Activated naive CD8-positive, alpha-beta T cell treated with anti-CD3 and anti-CD28 coated beads for 36 hours (primary cell): Measurements from ENCODE around the gene CLNK. TPM values are rescaled to one million over a fixed set of nuclear protein-coding genes. Genes with fewer than 3 reads are reported as not detected.

Experiments
- DNase-seq: peaks from one replicate; pipeline ENCODE4 v3.0.0; 2021
- H3K27ac Mint-ChIP-seq: one replicate; pipeline ENCODE4 v1.8.0; 2022; ENCODE audit warnings: mild to moderate bottlenecking, moderate library complexity, mixed read lengths
- H3K27me3 Mint-ChIP-seq: one replicate; pipeline ENCODE4 v1.8.0; 2022; ENCODE audit warnings: mild to moderate bottlenecking, mixed read lengths
- H3K36me3 Mint-ChIP-seq: one replicate; pipeline ENCODE4 v1.8.0; 2021; ENCODE audit warnings: mild to moderate bottlenecking, mixed read lengths
- H3K4me1 Mint-ChIP-seq: one replicate; pipeline ENCODE4 v1.8.0; 2021; ENCODE audit warnings: mixed read lengths
- H3K4me3 Mint-ChIP-seq: one replicate; pipeline ENCODE4 v1.8.0; 2022; ENCODE audit warnings: mild to moderate bottlenecking, moderate library complexity, mixed read lengths
- H3K9me3 Mint-ChIP-seq: one replicate; pipeline ENCODE4 v1.8.0; 2022; ENCODE audit warnings: mixed read lengths
- total RNA-seq, 2 experiments: library from RNA; stranded (reverse); gene quantifications; one replicate each; pipeline ENCODE4 v1.2.3, GENCODE V29; 2021

The CLNK gene
- total RNA-seq, 2 experiments from 2014 or later, result 0.32 to 0.35 TPM

DNA sequence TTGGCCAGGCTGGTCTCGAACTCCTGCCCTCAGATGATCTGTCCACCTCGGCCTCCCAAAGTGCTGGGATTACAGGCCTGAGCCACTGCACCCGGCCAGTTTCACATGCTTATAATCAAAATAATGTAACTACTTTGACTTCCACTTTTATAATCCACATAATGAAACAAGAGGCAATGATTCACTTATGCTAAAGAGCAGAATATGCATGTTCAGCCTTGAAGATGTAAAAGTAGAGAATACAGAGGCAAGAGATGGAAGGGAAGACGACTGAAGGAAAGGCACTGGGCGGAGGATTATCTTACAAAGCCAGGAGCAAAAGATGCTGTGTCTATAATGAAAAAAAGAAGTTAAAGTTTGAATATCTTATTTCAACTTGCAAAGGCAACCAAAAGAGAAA, 214.1 kb downstream of the CLNK start:
- Mint-ChIP-seq H3K27me3 (peaks cover 10% of the 10 kb centered on the region), H3K4me3 (no peak overlapping the region), H3K9me3 (no peaks in the 10 kb centered on the region), H3K4me1 (no peaks in the 10 kb centered on the region), H3K27ac (no peak overlapping the region), H3K36me3 (no peaks in the 10 kb centered on the region)
- no peak for DNase-seq

DNA sequence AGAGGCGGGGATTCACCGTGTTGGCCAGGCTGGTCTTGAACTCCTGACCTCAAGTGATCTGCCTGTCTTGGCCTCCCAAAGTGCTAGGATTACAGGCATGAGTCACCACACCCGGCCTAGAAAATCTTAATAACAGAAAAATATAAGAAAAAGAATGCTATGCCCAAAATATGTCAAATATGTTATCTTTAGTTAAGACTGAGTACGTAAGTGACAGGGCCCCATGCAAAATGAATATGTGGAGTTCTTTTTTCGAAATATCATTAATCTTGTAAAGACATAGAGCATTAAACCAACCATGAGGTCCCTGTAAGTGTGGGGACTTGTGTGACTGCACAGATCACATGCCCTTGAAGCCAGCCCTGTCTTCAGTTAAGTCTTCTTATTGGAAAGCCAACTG, 218.4 kb downstream of the CLNK start:
- no peak for DNase-seq
- Mint-ChIP-seq H3K4me3 (no peak overlapping the region), H3K27me3 (peaks cover 39% of the 10 kb centered on the region), H3K9me3 (no peaks in the 10 kb centered on the region), H3K4me1 (peaks cover 2% of the 10 kb centered on the region), H3K36me3 (no peaks in the 10 kb centered on the region), H3K27ac (no peak overlapping the region)

DNA sequence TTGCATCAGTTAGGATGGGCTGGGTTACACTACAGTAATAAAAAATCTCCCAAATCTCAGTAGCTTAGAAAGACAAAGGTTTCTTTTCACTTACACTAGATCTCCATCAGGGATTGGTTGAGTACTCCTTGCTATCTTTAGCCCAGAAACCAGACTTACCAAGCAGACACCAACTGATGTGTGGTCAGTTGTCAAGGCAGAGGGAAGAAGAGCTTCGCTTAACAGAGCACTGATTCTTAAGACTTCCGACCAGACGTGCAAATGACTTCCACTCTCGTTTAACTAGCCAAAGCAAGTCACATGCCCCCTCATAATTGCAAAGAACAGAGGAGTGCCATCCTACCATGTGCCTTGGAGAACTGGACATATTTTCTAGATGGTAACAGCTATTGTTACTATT, 221.7 kb downstream of the CLNK start:
- no peaks in the 10 kb centered on the region for H3K9me3 Mint-ChIP-seq
- peaks cover 42% of the 10 kb centered on the region for H3K27me3 Mint-ChIP-seq
- no peak overlapping the region for H3K27ac Mint-ChIP-seq
- H3K36me3 Mint-ChIP-seq, result peaks cover 10% of the 10 kb centered on the region
- peaks cover 8% of the 10 kb centered on the region for H3K4me1 Mint-ChIP-seq
- no peak for DNase-seq
- no peak overlapping the region for H3K4me3 Mint-ChIP-seq

DNA sequence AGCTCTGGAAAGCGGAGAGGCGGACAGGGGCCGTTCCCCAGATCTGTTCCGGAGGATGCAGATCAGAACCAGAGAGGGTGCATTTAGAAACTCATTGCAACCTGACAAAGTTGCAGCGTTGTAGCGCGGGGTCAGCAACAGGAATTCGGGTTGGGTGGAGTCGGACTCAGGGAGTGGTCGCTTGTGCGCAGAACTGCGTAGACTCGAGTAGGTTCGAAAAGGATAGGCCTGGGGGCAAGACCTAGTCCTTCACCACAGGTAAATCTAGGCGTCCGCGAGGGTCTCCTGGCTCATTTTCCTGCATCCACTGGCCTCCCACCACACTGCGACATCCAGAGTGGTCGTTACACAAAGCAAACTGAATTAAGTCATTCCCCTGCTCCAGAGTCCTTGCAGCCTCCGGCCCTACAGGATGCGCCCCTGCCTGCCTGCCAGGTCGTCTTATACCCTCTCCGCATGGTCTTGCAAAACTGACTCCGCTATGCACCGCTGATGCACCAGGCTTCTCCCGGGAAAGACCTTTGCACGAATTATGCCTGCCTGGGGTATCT, 222.6 kb downstream of the CLNK start:
- Mint-ChIP-seq H3K36me3 (peaks cover 12% of the 10 kb centered on the region), H3K4me3 (peak overlapping the region; percentile 78), H3K27ac (no peak overlapping the region), H3K4me1 (peaks cover 10% of the 10 kb centered on the region), H3K27me3 (peaks cover 35% of the 10 kb centered on the region), H3K9me3 (no peaks in the 10 kb centered on the region)
- DNase-seq, result no peak

DNA sequence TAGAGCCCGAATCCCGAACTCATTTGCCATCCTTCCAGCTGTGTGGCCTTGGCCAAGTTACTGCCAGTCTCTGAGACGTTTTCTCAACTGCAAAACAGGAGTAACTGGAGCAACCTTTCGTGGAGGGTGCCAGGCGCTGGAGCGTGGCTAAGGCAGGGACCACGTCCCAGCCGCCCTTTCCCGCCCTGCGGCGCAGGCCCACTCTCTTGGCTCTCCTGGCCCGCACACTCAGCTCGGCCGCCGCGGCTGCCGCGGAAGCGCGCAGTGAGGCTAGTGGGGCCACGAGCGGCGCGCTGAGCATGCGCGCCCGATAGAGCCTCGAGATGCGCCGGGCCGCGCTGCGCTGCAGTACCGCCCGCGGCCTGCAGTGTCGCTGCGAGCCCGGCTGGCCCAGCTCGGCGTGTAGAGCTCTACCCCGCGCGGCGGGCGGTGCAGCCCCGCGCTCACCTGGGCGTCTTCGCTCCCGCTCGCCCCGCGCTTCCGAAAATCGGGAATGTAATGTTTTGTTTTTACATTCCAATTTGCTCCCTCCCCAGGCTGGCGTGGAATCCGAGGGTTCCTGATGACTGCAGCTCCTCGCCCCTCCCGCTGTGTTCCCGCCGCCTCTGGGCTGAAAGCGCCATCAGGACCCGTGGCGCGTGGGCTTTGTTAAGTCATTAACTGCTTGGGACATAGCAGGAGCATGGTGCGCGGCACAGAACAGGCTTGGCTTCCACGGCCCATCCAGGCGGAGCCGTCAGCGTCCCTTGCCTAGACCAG, 223.3 kb downstream of the CLNK start:
- peak overlapping the region; percentile 78 for H3K4me3 Mint-ChIP-seq
- H3K36me3 Mint-ChIP-seq, result peaks cover 16% of the 10 kb centered on the region
- peaks cover 34% of the 10 kb centered on the region for H3K27me3 Mint-ChIP-seq
- peak overlapping the region; percentile 61 for H3K27ac Mint-ChIP-seq
- DNase-seq, result peak; percentile 87
- H3K4me1 Mint-ChIP-seq, result peaks cover 11% of the 10 kb centered on the region
- H3K9me3 Mint-ChIP-seq, result no peaks in the 10 kb centered on the region

DNA sequence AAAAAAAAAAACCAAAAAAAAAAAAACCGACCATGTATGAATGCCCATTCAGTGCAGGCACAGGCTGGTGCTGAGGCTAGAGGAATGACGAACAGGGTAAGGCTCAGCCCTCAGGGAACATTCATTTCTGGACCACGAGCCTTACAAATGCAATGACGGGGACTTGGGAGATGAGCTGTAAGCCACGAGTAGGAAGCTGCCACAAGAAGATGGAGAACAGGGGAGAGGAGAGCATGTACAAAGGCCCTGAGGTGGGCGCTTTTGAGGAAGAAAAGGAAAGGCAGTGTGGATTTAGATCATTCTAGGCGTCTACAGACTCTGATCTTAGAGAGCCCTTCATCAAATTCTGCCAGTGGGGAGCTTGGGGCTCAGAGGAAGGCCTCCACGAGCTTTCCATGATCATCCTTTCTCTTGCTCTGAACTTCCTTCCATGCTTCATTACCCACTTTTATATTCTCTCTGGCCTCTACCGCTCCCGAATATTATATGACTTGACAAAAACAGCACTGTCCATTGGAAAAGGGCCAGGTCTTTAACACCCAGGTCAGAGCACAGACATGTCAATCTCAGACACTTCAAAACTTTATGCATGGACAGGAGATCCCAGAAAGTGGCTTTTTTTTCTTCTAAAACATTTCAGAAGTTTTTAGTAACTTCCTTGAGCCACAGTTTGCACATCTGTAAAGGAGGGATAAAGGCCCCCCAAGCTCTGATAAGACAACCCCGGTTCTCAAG, 224.1 kb downstream of the CLNK start:
- DNase-seq, result no peak
- no peak overlapping the region for H3K27ac Mint-ChIP-seq
- peaks cover 34% of the 10 kb centered on the region for H3K27me3 Mint-ChIP-seq
- H3K36me3 Mint-ChIP-seq, result peaks cover 18% of the 10 kb centered on the region
- H3K4me3 Mint-ChIP-seq, result peak overlapping the region; percentile 57
- peaks cover 15% of the 10 kb centered on the region for H3K4me1 Mint-ChIP-seq
- no peaks in the 10 kb centered on the region for H3K9me3 Mint-ChIP-seq

DNA sequence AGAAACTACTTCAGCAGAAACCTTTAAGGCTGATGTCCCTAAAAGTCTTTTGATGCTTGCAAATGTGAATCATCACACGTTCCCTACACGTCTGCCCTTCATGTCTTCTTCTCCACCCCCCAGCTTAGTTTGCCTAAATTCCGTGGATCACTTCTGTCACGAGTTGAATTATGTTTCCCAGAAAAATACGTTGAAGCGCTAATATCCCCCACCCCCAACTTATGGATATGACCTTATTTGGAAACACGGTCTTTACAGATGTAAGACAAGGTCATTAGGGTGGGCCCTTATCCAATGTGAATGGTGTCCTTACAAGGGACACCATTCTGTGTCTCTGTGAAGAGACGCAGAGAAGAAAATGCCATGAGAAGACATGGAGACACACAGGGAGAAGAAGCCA, 225.3 kb downstream of the CLNK start:
- Mint-ChIP-seq H3K4me1 (peaks cover 20% of the 10 kb centered on the region), H3K4me3 (no peak overlapping the region), H3K27ac (no peak overlapping the region), H3K9me3 (no peaks in the 10 kb centered on the region), H3K36me3 (peaks cover 28% of the 10 kb centered on the region), H3K27me3 (peaks cover 26% of the 10 kb centered on the region)
- DNase-seq, result no peak

DNA sequence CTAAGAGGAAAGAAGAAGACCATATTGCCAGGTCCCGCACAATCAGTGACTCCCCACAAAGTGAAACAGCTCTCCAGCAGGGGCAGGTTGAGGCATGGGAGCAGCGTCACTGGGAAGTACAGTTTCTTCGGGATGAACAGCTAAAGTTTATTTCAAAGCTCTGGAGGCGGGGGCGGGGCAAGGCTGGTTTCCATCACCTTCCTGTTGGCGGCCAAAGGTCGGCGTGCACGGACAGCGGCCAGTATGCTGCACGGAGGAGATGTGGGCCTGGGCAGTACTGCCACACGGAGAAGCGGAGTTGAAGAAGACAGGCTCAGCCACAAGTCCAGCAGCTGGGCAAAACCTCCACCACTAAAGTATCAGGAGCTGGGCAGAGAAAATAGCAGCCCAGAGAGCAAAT, 226.4 kb downstream of the CLNK start:
- Mint-ChIP-seq H3K9me3 (peaks cover under 1% of the 10 kb centered on the region), H3K27me3 (peaks cover 21% of the 10 kb centered on the region), H3K4me1 (peaks cover 23% of the 10 kb centered on the region), H3K4me3 (no peak overlapping the region), H3K27ac (no peak overlapping the region), H3K36me3 (peaks cover 39% of the 10 kb centered on the region)
- no peak for DNase-seq

DNA sequence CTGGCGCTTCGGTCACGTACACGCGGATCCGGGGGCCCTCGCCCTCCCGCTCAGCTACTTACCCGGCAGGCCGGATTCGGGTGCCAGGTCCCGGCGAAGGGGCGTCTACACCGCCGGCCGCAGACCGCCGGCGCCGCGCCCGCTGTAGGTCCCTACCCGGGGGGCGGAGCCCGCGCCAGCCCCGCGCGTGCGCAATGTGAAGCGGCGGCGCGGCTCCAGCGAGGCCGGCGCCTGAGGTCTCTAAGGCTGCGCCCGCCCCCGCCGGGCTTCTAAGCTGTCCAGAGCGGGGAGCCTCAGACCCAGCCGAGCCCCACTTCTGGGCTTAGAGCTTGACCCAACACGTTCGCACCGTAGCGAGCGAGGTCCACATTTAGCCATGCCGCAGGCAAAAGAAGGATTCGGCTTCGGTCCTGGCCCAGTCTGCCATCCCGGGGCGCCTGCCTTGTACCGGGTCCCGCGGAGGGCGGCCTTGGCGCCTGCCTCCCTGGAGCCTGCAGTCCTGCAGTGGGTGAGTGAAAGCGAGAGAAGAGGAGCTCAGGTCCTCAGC, 227.2 kb downstream of the CLNK start, which contains the start of gene ZNF518B:
TSS of gene ZNF518B (minus strand) at position 172 of the 547 bp plus-strand sequence. CDS start 11,098 bp downstream, outside the sequence.
- Mint-ChIP-seq H3K36me3 (peaks cover 47% of the 10 kb centered on the region), H3K4me1 (peaks cover 25% of the 10 kb centered on the region), H3K4me3 (peak within 1 kb of the TSS; percentile 93), H3K9me3 (peaks cover 4% of the 10 kb centered on the region), H3K27me3 (peaks cover 14% of the 10 kb centered on the region), H3K27ac (peak within 1 kb of the TSS; percentile 90)
- DNase-seq, result peak; percentile 87

DNA sequence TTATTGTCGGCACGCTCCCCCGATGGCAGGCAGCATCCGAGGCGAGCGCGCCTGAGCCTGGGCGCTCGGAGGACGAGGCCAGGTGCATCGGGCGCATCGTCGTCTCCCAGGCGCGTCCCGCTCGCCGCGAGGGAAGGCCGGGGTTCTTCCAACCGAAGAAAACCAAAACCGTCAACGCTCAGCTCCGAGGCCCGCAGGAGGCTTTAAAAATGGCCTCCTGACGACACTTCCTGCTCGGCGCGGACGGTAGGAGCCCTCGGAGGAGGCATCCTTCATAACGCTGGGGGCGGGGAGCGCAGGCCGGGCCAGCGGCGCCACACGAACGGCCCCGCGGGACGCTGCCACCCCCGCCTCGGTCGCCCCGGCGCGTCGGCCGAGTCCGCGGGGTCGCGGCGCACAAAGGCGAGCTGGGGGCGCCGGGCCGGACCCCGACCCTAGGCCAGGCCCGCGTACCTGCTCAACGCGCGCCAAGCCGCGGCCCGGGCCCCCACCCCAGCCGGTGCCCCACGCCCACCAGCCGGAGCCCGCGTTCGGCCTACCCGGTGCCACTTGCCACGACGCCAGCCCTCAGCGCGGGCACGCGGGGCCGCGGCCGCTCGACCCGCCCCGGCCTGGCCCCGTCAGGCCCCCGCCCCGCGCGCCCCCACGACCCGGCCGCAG, 227.8 kb downstream of the CLNK start:
- H3K4me3 Mint-ChIP-seq, result peak overlapping the region; percentile 93
- H3K27me3 Mint-ChIP-seq, result peaks cover 8% of the 10 kb centered on the region
- H3K9me3 Mint-ChIP-seq, result peaks cover 5% of the 10 kb centered on the region
- H3K27ac Mint-ChIP-seq, result peak overlapping the region; percentile 90
- DNase-seq, result peak; percentile 75
- H3K36me3 Mint-ChIP-seq, result peaks cover 53% of the 10 kb centered on the region
- peaks cover 25% of the 10 kb centered on the region for H3K4me1 Mint-ChIP-seq

DNA sequence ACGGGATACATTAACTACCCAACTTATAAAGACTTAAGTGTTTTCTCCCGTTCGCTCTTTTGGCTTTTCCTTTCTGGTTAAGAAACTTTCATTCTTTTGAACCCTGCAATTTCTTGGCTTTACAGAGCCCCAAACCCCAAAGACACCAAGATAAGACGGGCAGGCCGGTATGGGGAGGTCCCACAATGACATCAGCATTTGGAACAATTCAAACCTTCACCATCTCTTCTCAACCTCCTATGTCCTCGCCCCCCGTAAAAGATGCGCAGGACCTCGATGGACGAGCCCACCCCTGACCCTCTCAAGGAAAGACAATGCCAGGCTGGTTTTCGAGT, 228.3 kb downstream of the CLNK start:
- no peak for DNase-seq
- Mint-ChIP-seq H3K4me1 (peaks cover 23% of the 10 kb centered on the region), H3K9me3 (peaks cover 6% of the 10 kb centered on the region)

DNA sequence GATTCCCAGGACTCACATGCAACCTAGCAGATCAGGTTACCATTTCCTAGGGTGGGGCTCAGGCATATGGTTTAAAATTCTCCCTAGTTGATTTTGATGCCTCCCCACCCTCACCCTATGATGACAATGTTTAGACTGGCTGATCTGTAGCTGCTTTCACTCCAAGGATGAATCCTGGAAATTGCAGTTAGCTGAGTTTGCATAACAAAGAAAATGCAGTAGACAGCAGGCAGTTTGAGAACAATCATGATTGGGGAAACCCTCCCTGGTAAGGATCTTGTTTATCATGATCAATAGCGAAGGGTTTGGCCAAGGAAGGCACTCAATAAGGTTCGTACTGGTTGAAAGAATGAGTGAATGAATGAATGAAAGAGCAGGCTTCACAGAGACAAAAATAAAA, 229.4 kb downstream of the CLNK start:
- Mint-ChIP-seq H3K9me3 (peaks cover 9% of the 10 kb centered on the region), H3K27ac (no peak overlapping the region), H3K27me3 (peaks cover 5% of the 10 kb centered on the region), H3K4me3 (no peak overlapping the region), H3K4me1 (peaks cover 19% of the 10 kb centered on the region), H3K36me3 (peaks cover 66% of the 10 kb centered on the region)
- DNase-seq, result no peak

More for the DNA sequence above, 228.3 kb downstream of the CLNK start:
- Mint-ChIP-seq H3K4me3 (peak overlapping the region; percentile 93), H3K27ac (peak overlapping the region; percentile 90), H3K36me3 (peaks cover 56% of the 10 kb centered on the region), H3K27me3 (peaks cover 5% of the 10 kb centered on the region)

DNA sequence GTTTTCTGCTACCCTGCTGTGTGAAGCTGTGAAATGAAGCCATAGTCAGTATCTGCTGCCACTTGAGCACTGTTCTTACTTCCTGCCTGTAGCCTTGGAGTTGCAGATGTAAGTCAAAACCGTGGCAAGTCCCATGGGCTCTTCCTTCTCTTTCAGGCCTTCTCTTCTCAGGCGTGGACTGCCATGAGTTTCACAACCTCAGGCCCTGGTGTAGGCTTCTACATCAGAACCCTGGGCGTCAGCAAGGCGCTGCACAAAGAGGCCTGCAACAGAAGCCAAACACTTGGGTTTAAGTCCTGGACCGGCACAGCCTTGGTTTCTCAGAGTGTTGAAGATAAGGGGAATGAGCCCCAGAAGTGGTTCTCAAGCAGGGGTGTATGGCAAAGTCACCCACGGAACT, 229.8 kb downstream of the CLNK start:
- Mint-ChIP-seq H3K4me3 (no peak overlapping the region), H3K27ac (no peak overlapping the region), H3K9me3 (peaks cover 9% of the 10 kb centered on the region), H3K36me3 (peaks cover 70% of the 10 kb centered on the region), H3K4me1 (peaks cover 20% of the 10 kb centered on the region), H3K27me3 (peaks cover 5% of the 10 kb centered on the region)
- no peak for DNase-seq

DNA sequence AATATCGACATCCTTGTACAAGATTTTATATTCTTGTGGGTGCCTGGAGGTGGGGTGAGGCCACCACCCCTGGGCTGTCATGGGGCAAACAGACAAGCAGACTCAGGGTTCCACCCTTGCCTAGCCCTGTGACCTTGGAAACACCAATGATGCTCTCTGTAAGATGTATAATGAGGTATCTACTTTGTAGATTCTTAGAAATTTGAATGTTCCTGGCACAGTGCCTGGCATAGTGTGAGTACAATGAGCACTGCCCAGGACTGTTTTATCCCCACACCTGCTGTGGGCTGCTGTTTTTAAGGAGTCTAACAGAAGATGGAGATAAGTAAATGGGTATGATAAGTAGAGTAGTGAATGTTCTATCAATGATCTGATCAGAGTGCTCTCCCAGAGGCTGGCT, 230.4 kb downstream of the CLNK start:
- H3K4me1 Mint-ChIP-seq, result peaks cover 20% of the 10 kb centered on the region
- H3K36me3 Mint-ChIP-seq, result peaks cover 71% of the 10 kb centered on the region
- H3K27ac Mint-ChIP-seq, result no peak overlapping the region
- H3K9me3 Mint-ChIP-seq, result peaks cover 14% of the 10 kb centered on the region
- no peak overlapping the region for H3K4me3 Mint-ChIP-seq
- H3K27me3 Mint-ChIP-seq, result peaks cover 5% of the 10 kb centered on the region
- no peak for DNase-seq

DNA sequence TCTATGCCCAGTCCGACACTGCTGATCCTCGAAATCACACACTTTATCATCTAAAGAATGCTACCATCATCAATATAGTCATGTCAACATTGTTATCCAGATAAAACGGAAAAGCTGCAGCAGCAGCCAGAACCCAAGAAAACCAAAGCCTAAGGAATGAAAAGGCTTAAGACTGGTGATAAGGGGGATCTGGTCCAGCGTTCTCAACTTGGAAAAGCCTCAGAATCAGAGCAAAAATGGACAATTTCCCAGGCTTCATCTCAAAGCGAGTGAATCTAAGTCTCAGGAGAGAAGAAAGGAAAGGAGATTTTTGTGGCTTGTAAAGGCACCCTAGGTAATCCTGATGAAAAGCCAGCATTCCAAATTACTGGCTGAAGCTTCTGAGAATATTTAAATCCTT, 235.6 kb downstream of the CLNK start:
- Mint-ChIP-seq H3K27me3 (no peaks in the 10 kb centered on the region), H3K4me3 (no peak overlapping the region), H3K4me1 (peaks cover 5% of the 10 kb centered on the region), H3K27ac (no peak overlapping the region), H3K9me3 (peaks cover 50% of the 10 kb centered on the region), H3K36me3 (peaks cover 95% of the 10 kb centered on the region)
- DNase-seq, result no peak
